ENCODE results near the gene FBXO44. TPM values are rescaled to one million over a fixed set of nuclear protein-coding genes. Genes with fewer than 3 reads are reported as not detected.
"Not testable (repeated sequence)": the region's sequence is repeated elsewhere in the genome, so short reads cannot be mapped to it uniquely, and the experiment has no call there.

Gene FBXO44, protein sequence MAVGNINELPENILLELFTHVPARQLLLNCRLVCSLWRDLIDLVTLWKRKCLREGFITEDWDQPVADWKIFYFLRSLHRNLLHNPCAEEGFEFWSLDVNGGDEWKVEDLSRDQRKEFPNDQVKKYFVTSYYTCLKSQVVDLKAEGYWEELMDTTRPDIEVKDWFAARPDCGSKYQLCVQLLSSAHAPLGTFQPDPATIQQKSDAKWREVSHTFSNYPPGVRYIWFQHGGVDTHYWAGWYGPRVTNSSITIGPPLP
- polyA plus RNA-seq (2013, experiment 1 of 2): 8.0 TPM
- 8.6 TPM for polyA plus RNA-seq (2013, experiment 2 of 2)

DNA sequence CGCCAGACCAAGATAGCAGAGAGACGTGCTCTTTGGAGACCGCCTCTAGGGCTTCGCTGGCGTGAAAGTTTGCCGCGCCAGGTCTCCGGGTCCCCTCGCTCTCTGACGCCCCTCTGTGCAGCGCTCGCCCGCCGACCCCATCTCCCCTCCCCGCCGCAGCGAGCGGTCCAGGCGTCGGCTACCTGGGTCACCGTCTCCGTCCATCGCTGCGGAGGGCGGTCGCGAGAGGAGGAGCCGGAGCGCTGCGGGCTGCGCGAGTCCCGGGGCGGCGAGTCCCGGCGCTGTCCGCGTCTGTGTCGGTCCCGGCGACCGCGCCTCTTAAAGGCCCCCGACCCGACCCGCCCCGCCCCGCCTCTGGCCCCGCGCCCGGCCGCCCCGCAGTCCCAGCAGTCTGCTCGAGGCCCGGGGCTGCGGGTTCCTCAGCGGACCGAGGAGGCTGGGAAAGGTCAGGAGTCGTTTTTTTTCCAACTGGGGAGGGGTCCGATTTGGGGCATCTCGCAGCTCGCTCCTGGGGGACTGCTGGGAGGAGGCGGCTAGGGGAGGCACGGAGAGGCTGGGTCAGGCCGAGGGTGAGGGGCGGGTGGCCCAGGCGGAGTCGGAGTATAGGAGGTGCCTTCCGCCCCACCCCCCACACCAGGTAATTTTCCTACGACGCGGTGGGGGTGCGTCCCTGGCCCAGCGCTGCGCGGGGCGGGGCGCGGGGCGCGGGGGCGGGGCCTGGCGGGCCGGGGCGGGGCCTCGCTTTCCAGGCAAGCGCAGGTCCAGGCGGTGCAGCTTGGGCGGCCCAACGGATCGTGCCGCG, at the start of gene FBXO44, which contains the start of gene FBXO2:
Gene FBXO44, plus strand, starts transcription at position 741 of the 802 bp plus-strand sequence. CDS start 959 bp downstream, outside the sequence.
Gene FBXO2, minus strand, starts transcription at position 293 of the 802 bp plus-strand sequence. Its CDS starts 89 bp downstream, at position 204.
- no peak within 1 kb of the TSS for H4K5ac ChIP-seq (ENCODE audit: low read length)
- no peaks in the 10 kb centered on the region for H3K27me3 ChIP-seq (ENCODE audit: insufficient read depth, low read length, poor library complexity)
- no peak within 1 kb of the TSS for H2BK5ac ChIP-seq (ENCODE audit: low read length)
- H3K23ac ChIP-seq (ENCODE audit: low read length): no peak within 1 kb of the TSS
- peak within 1 kb of the TSS; percentile 22 for H3K4ac ChIP-seq (ENCODE audit: low read depth, low read length)
- no peak within 1 kb of the TSS for H2BK120ac ChIP-seq (ENCODE audit: low read depth, low read length)
- H3K4me2 ChIP-seq (ENCODE audit: low read length): peak within 1 kb of the TSS; percentile 73
- peak within 1 kb of the TSS; percentile 84 for H3K56ac ChIP-seq (ENCODE audit: low read length)
- H4K8ac ChIP-seq (ENCODE audit: low read depth, low read length): peak within 1 kb of the TSS; percentile 66
- no peak within 1 kb of the TSS for H2AK5ac ChIP-seq (ENCODE audit: low read length)
- no peaks in the 10 kb centered on the region for H3K4me1 ChIP-seq (ENCODE audit: control insufficient read depth, low read depth, low read length)
- peak within 1 kb of the TSS; percentile 74 for H3K9ac ChIP-seq (ENCODE audit: low read length)
- H3K36me3 ChIP-seq (ENCODE audit: control insufficient read depth, insufficient read depth, low read length): no peaks in the 10 kb centered on the region
- DNase-seq: peak; percentile 81
- no peak within 1 kb of the TSS for H2BK15ac ChIP-seq (replicated peaks; ENCODE audit: low read depth)
- H3K27ac ChIP-seq (ENCODE audit: low read depth, low read length): no peak within 1 kb of the TSS
- peak within 1 kb of the TSS; percentile 91 for H3K18ac ChIP-seq (ENCODE audit: low read length)
- H3K4me3 ChIP-seq (ENCODE audit: low read length): peak within 1 kb of the TSS; percentile 60
- H3K79me1 ChIP-seq (ENCODE audit: low read length): no peaks in the 10 kb centered on the region
- H3K79me2 ChIP-seq (ENCODE audit: control insufficient read depth, insufficient read depth, low read length): no peaks in the 10 kb centered on the region
- WGBS (ENCODE audit: extremely low coverage, insufficient coverage, low lambda C conversion rate): no CpG with 5 or more reads among the region's 94 CpGs

DNA sequence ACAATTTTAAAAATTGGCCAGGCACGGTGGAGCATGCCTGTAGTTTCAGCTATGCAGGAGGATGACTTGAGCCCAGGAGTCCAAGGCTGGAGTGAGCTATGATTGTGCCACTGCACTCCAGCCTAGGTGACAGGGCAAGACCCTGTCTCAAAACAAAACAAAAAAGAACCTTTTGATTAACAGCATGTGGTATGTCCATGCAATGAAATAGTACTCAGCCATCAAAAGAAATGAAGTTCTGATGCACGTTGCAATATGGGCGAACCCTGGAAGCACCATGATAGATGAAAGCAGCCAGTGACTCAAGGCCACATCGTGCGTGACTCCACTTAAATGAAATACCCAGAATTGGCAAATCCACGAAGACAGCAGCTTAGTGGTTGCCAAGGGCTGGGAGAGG, 47.9 kb upstream of the FBXO44 start:
- Histone ChIP-seq H4K5ac (ENCODE audit: low read length) (no peak overlapping the region), H2BK15ac (replicated peaks; ENCODE audit: low read depth) (no peak overlapping the region), H3K18ac (ENCODE audit: low read length) (no peak overlapping the region), H3K4ac (ENCODE audit: low read depth, low read length) (no peak overlapping the region), H4K8ac (ENCODE audit: low read depth, low read length) (no peak overlapping the region), H3K23ac (ENCODE audit: low read length) (no peak overlapping the region), H2AK5ac (ENCODE audit: low read length) (no peak overlapping the region), H3K4me1 (ENCODE audit: control insufficient read depth, low read depth, low read length) (no peaks in the 10 kb centered on the region), H3K4me3 (ENCODE audit: low read length) (no peak overlapping the region), H2BK120ac (ENCODE audit: low read depth, low read length) (no peak overlapping the region), H3K36me3 (ENCODE audit: control insufficient read depth, insufficient read depth, low read length) (no peaks in the 10 kb centered on the region), H3K79me2 (ENCODE audit: control insufficient read depth, insufficient read depth, low read length) (no peaks in the 10 kb centered on the region), H3K79me1 (ENCODE audit: low read length) (no peaks in the 10 kb centered on the region), H2BK5ac (ENCODE audit: low read length) (no peak overlapping the region), H3K27ac (ENCODE audit: low read depth, low read length) (no peak overlapping the region), H3K9ac (ENCODE audit: low read length) (no peak overlapping the region), H3K27me3 (ENCODE audit: insufficient read depth, low read length, poor library complexity) (no peaks in the 10 kb centered on the region), H3K4me2 (ENCODE audit: low read length) (no peak overlapping the region), H3K56ac (ENCODE audit: low read length) (no peak overlapping the region)
- WGBS (ENCODE audit: extremely low coverage, insufficient coverage, low lambda C conversion rate): no CpG with 5 or more reads among the region's 6 CpGs
- DNase-seq: no peak

DNA sequence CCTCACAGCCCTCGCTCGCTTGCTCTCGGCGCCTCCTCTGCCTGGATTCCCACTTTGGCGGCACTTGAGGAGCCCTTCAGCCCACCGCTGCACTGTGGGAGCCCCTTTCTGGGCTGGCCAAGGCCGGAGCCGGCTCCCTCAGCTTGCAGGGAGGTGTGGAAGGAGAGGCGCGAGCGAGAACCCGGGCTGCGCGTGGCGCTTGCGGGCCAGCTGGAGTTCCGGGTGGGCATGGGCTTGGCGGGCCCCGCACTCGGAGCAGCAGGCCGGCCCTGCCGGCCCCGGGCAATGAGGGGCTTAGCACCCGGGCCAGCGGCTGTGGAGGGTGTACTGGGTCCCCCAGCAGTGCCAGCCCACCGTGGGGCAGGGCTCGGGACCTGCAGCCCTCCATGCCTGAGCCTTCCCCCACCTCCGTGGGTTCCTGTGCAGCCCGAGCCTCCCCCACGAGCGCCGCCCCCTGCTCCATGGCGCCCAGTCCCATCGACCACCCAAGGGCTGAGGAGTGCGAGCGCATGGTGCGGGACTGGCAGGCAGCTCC, 46.0 kb upstream of the FBXO44 start:
- DNase-seq; H3K4me1 ChIP-seq (ENCODE audit: control insufficient read depth, low read depth, low read length); H4K5ac ChIP-seq (ENCODE audit: low read length); H4K8ac ChIP-seq (ENCODE audit: low read depth, low read length); H3K79me2 ChIP-seq (ENCODE audit: control insufficient read depth, insufficient read depth, low read length); H2BK120ac ChIP-seq (ENCODE audit: low read depth, low read length); H3K9ac ChIP-seq (ENCODE audit: low read length); H2BK5ac ChIP-seq (ENCODE audit: low read length); H3K27me3 ChIP-seq (ENCODE audit: insufficient read depth, low read length, poor library complexity); H3K27ac ChIP-seq (ENCODE audit: low read depth, low read length); H2AK5ac ChIP-seq (ENCODE audit: low read length); H2BK15ac ChIP-seq (replicated peaks; ENCODE audit: low read depth); H3K79me1 ChIP-seq (ENCODE audit: low read length); H3K4me3 ChIP-seq (ENCODE audit: low read length); H3K56ac ChIP-seq (ENCODE audit: low read length); H3K4me2 ChIP-seq (ENCODE audit: low read length); H3K23ac ChIP-seq (ENCODE audit: low read length); H3K36me3 ChIP-seq (ENCODE audit: control insufficient read depth, insufficient read depth, low read length); H3K4ac ChIP-seq (ENCODE audit: low read depth, low read length); H3K18ac ChIP-seq (ENCODE audit: low read length): not testable (repeated sequence)
- no CpG with 5 or more reads among the region's 37 CpGs for WGBS (ENCODE audit: extremely low coverage, insufficient coverage, low lambda C conversion rate)

DNA sequence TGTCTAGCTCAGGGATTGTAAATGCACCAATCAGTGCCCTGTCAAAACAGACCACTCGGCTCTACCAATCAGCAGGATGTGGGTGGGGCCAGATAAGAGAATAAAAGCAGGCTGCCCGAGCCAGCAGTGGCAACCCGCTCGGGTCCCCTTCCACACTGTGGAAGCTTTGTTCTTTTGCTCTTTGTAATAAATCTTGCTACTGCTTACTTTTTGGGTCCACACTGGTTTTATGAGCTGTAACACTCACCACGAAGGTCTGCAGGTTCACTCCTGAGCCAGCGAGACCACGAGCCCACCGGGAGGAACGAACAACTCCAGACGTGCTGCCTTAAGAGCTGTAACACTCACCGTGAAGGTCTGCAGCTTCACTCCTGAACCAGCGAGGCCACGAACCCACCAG, 45.3 kb upstream of the FBXO44 start:
- not testable (repeated sequence) for H3K79me1 ChIP-seq (ENCODE audit: low read length); H4K8ac ChIP-seq (ENCODE audit: low read depth, low read length); H3K36me3 ChIP-seq (ENCODE audit: control insufficient read depth, insufficient read depth, low read length); H3K56ac ChIP-seq (ENCODE audit: low read length); H3K18ac ChIP-seq (ENCODE audit: low read length); H3K79me2 ChIP-seq (ENCODE audit: control insufficient read depth, insufficient read depth, low read length); H2AK5ac ChIP-seq (ENCODE audit: low read length); H3K4me1 ChIP-seq (ENCODE audit: control insufficient read depth, low read depth, low read length); H3K4me2 ChIP-seq (ENCODE audit: low read length); H3K4ac ChIP-seq (ENCODE audit: low read depth, low read length); H3K9ac ChIP-seq (ENCODE audit: low read length); H3K27me3 ChIP-seq (ENCODE audit: insufficient read depth, low read length, poor library complexity); H3K23ac ChIP-seq (ENCODE audit: low read length); H2BK120ac ChIP-seq (ENCODE audit: low read depth, low read length); H2BK15ac ChIP-seq (replicated peaks; ENCODE audit: low read depth); H3K4me3 ChIP-seq (ENCODE audit: low read length); H2BK5ac ChIP-seq (ENCODE audit: low read length); H3K27ac ChIP-seq (ENCODE audit: low read depth, low read length); H4K5ac ChIP-seq (ENCODE audit: low read length); DNase-seq
- no CpG with 5 or more reads among the region's 13 CpGs for WGBS (ENCODE audit: extremely low coverage, insufficient coverage, low lambda C conversion rate)

DNA sequence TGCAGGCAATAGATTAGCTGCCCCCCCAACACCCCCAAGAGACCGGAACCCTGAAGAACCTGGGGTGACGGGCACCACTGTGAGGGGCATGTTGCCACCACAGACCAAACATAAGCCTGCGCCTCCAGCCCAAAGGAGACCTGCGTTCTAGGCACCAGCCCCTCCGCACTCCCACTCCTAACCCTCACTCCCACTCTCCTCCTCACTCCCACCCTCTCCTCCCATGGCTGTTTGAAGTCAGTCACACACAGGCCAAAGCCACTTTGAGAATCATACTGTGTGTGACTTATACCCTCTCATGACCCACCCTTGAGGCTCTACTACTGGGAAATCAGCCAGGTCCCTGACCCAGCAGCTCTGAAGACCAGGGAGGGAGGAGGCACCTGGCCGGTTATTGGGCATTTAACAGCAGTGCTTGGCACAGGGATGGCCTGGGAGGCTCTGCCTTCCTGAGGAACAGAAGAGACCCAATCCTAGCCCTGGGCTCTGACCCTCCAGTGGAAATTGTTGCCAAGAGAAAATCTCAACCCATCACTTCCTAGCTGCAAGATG, 44.0 kb upstream of the FBXO44 start:
- Histone ChIP-seq H3K36me3 (ENCODE audit: control insufficient read depth, insufficient read depth, low read length) (no peaks in the 10 kb centered on the region), H3K4me3 (ENCODE audit: low read length) (no peak overlapping the region), H3K56ac (ENCODE audit: low read length) (no peak overlapping the region), H2BK15ac (replicated peaks; ENCODE audit: low read depth) (no peak overlapping the region), H3K4me2 (ENCODE audit: low read length) (no peak overlapping the region), H3K79me1 (ENCODE audit: low read length) (no peaks in the 10 kb centered on the region), H2BK120ac (ENCODE audit: low read depth, low read length) (no peak overlapping the region), H3K4me1 (ENCODE audit: control insufficient read depth, low read depth, low read length) (no peaks in the 10 kb centered on the region), H2BK5ac (ENCODE audit: low read length) (no peak overlapping the region), H3K27me3 (ENCODE audit: insufficient read depth, low read length, poor library complexity) (no peaks in the 10 kb centered on the region), H4K8ac (ENCODE audit: low read depth, low read length) (no peak overlapping the region), H3K23ac (ENCODE audit: low read length) (no peak overlapping the region), H3K4ac (ENCODE audit: low read depth, low read length) (no peak overlapping the region), H3K18ac (ENCODE audit: low read length) (no peak overlapping the region), H2AK5ac (ENCODE audit: low read length) (no peak overlapping the region), H3K27ac (ENCODE audit: low read depth, low read length) (no peak overlapping the region), H3K79me2 (ENCODE audit: control insufficient read depth, insufficient read depth, low read length) (no peaks in the 10 kb centered on the region), H4K5ac (ENCODE audit: low read length) (no peak overlapping the region), H3K9ac (ENCODE audit: low read length) (no peak overlapping the region)
- DNase-seq: no peak
- no CpG with 5 or more reads among the region's 6 CpGs for WGBS (ENCODE audit: extremely low coverage, insufficient coverage, low lambda C conversion rate)

All from mesendoderm (in vitro differentiated cells).